ENCODE results near the gene KRTAP2-4.

Gene KRTAP2-4

DNA sequence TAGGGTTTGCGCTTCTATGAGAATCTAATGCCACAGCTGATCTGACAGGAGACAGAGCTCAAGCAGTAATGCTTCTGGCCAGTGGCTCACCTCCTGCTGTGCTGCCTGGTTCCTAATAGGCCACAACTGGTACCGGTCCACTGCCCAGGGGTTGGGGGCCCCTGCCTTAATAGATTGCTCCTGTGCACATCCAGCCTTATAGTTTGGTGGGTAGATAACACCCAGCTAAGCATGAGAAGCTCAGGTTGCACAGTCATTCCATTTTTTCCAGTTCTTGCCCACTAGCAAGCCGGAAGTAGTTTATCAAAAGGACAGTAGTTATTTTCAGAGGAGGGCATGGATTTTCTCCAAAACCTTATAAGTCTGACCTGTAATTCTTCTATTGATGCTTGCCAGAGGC is 46.3 kb downstream of the KRTAP2-4 start:
- no peak for TF ChIP-seq EZH2phosphoT487 (IDR thresholded peaks at IDR 0.05; ENCODE audit: borderline replicate concordance, low read length)
- TF ChIP-seq, protein P1, sequence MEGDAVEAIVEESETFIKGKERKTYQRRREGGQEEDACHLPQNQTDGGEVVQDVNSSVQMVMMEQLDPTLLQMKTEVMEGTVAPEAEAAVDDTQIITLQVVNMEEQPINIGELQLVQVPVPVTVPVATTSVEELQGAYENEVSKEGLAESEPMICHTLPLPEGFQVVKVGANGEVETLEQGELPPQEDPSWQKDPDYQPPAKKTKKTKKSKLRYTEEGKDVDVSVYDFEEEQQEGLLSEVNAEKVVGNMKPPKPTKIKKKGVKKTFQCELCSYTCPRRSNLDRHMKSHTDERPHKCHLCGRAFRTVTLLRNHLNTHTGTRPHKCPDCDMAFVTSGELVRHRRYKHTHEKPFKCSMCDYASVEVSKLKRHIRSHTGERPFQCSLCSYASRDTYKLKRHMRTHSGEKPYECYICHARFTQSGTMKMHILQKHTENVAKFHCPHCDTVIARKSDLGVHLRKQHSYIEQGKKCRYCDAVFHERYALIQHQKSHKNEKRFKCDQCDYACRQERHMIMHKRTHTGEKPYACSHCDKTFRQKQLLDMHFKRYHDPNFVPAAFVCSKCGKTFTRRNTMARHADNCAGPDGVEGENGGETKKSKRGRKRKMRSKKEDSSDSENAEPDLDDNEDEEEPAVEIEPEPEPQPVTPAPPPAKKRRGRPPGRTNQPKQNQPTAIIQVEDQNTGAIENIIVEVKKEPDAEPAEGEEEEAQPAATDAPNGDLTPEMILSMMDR (IDR thresholded peaks at IDR 0.05; ENCODE audit: low read depth, low read length, poor library complexity, severe bottlenecking), result no peak
- Histone ChIP-seq H3K4me1 (ENCODE audit: control insufficient read depth, low read length) (no peaks in the 10 kb centered on the region), H3K27me3 (ENCODE audit: control insufficient read depth, low read length) (no peaks in the 10 kb centered on the region), H3K4me3 (ENCODE audit: low read length) (no peak overlapping the region), H3K9me3 (ENCODE audit: control insufficient read depth, insufficient read depth, low read length) (no peaks in the 10 kb centered on the region), H4K20me1 (ENCODE audit: control insufficient read depth, insufficient read depth, low read depth, low read length) (no peaks in the 10 kb centered on the region), H3K4me2 (ENCODE audit: low read length) (no peak overlapping the region), H3K79me2 (ENCODE audit: control insufficient read depth, low read length) (no peaks in the 10 kb centered on the region), H3F3A (ENCODE audit: control insufficient read depth, insufficient read depth) (no peaks in the 10 kb centered on the region), H3K27ac (ENCODE audit: low read depth, low read length) (no peak overlapping the region), H3K36me3 (ENCODE audit: control insufficient read depth, low read length) (no peaks in the 10 kb centered on the region), H3K9me2 (replicated peaks; ENCODE audit: control insufficient read depth, low read length) (no peaks in the 10 kb centered on the region)

DNA sequence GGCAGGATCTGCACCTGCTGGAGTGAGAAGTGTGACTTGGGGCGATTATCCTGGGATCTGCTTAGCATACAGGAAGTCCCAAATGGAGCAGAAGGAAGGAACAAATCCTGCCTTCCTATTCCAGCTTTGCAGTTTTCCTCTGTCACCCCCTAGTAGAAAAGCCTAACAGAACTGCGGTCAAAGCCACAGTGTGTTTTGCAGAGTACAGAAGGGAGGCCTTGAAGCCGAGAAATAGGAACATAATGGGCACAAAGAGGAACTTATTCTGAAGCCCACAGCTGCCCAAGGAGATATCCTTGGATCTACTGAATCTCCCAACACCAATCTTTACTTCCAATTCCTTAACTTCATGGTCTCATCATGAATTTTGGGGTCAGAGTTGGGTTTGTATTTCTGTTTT is 47.1 kb downstream of the KRTAP2-4 start:
- no peaks in the 10 kb centered on the region for H3K36me3 ChIP-seq (ENCODE audit: control insufficient read depth, low read length)
- no peaks in the 10 kb centered on the region for H3K9me2 ChIP-seq (replicated peaks; ENCODE audit: control insufficient read depth, low read length)
- H3K4me1 ChIP-seq (ENCODE audit: control insufficient read depth, low read length), result no peaks in the 10 kb centered on the region
- no peak overlapping the region for H3K4me2 ChIP-seq (ENCODE audit: low read length)
- H3K79me2 ChIP-seq (ENCODE audit: control insufficient read depth, low read length), result no peaks in the 10 kb centered on the region
- no peaks in the 10 kb centered on the region for H3K9me3 ChIP-seq (ENCODE audit: control insufficient read depth, insufficient read depth, low read length)
- no peaks in the 10 kb centered on the region for H4K20me1 ChIP-seq (ENCODE audit: control insufficient read depth, insufficient read depth, low read depth, low read length)
- no peak for TF ChIP-seq EZH2phosphoT487 (IDR thresholded peaks at IDR 0.05; ENCODE audit: borderline replicate concordance, low read length)
- TF ChIP-seq, protein P1 (IDR thresholded peaks at IDR 0.05; ENCODE audit: low read depth, low read length, poor library complexity, severe bottlenecking), result no peak
- no peak overlapping the region for H3K4me3 ChIP-seq (ENCODE audit: low read length)
- H3K27ac ChIP-seq (ENCODE audit: low read depth, low read length), result no peak overlapping the region
- H3F3A ChIP-seq (ENCODE audit: control insufficient read depth, insufficient read depth), result no peaks in the 10 kb centered on the region
- H3K27me3 ChIP-seq (ENCODE audit: control insufficient read depth, low read length), result no peaks in the 10 kb centered on the region

DNA sequence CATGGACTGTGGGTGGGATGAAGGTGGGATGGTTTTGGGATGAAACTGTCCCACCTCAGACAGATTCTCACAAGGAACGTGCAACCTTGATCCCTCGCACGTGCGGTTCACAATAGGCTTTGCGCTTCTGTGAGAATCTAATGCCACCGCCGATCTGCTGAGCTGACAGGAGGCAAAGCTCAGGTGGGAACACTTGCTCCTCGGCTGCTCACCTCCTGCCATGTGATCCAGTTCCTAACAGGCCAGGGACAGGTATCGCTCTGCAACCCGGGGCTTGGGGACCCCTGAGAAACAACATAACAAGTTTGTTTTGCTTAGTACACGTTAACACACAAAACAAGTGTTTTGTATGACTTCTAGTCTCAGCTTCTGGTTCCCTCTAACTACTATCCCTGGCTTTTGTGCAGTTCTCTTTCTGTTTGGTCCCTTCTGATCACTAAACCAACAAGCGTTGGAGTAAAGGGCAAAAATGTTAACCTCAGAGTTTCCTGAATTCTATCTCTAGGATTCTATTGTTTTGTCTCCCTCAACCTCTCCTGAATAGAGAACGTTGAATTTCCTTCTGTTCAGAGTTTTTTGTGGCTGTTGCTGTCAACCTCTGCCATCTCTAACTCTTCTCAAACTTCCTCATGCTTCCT is 49.0 kb downstream of the KRTAP2-4 start:
- no peak overlapping the region for H3K4me3 ChIP-seq (ENCODE audit: low read length)
- no peaks in the 10 kb centered on the region for H3K9me3 ChIP-seq (ENCODE audit: control insufficient read depth, insufficient read depth, low read length)
- H3K36me3 ChIP-seq (ENCODE audit: control insufficient read depth, low read length), result no peaks in the 10 kb centered on the region
- no peaks in the 10 kb centered on the region for H3K27me3 ChIP-seq (ENCODE audit: control insufficient read depth, low read length)
- TF ChIP-seq, protein P1 (IDR thresholded peaks at IDR 0.05; ENCODE audit: low read depth, low read length, poor library complexity, severe bottlenecking), result no peak
- no peak for TF ChIP-seq EZH2phosphoT487 (IDR thresholded peaks at IDR 0.05; ENCODE audit: borderline replicate concordance, low read length)
- no peaks in the 10 kb centered on the region for H3K9me2 ChIP-seq (replicated peaks; ENCODE audit: control insufficient read depth, low read length)
- H3K4me2 ChIP-seq (ENCODE audit: low read length), result no peak overlapping the region
- no peaks in the 10 kb centered on the region for H3K79me2 ChIP-seq (ENCODE audit: control insufficient read depth, low read length)
- no peak overlapping the region for H3K27ac ChIP-seq (ENCODE audit: low read depth, low read length)
- no peaks in the 10 kb centered on the region for H3K4me1 ChIP-seq (ENCODE audit: control insufficient read depth, low read length)
- H4K20me1 ChIP-seq (ENCODE audit: control insufficient read depth, insufficient read depth, low read depth, low read length), result no peaks in the 10 kb centered on the region
- H3F3A ChIP-seq (ENCODE audit: control insufficient read depth, insufficient read depth), result no peaks in the 10 kb centered on the region
